GM19452 (cell line): ENCODE measurements around the gene KIF22.

Experiments used
- ATAC-seq: cut with Tn5 transposase; IDR thresholded peaks from one replicate; pipeline ENCODE4 v1.9.1; 2021; ENCODE audit not compliant: unreplicated experiment

KIF22 gene

GRCh38 chr16:29834079-29834478 lies 43.5 kb downstream of the KIF22 start:
- no peak for ATAC-seq

DNA sequence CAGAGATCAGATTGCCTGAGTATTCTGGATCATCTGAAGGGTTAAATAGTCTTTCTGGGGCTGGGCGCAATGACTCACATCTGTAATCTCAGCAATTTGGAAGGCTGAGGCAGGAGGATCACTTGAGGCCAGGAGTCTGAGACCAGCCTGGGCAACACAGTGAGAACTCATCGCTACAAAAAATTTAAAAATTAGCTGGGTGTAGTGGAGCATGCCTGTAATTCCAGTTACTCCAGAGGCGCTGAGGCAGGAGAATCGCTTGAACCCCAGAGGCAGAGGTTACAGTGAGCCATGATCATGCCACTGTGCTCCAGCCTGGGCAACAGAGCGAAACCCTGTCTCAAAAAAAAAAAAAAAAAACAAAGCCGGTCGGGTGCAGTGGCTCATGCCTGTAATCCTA lies 45.4 kb downstream of the KIF22 start:
- no peak for ATAC-seq

- no peak for ATAC-seq
Observed at GRCh38 chr16:29836623-29837022, 46.1 kb downstream of the KIF22 start.

GRCh38 chr16:29837841-29838240 lies 47.3 kb downstream of the KIF22 start:
- no peak for ATAC-seq

DNA sequence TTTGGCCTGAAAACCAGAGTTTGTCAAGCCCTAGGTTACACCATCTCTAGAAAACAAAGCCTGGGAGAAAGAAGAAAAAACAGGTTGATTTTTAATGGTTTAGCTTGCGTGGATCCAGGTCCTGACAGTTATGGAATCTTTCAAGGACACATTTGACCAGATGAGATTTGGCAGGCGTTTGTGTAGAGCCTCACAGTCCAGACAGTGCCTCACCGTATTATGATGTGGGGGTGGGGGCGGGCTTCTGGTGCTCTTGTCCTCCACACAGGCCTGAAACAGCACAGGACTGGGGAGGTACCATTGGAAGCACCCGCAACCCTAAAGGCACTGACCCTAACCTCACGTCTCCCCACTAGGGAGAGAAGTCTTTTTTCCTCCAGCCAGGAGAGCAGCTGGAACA lies 49.3 kb downstream of the KIF22 start:
- ATAC-seq, result no peak

DNA sequence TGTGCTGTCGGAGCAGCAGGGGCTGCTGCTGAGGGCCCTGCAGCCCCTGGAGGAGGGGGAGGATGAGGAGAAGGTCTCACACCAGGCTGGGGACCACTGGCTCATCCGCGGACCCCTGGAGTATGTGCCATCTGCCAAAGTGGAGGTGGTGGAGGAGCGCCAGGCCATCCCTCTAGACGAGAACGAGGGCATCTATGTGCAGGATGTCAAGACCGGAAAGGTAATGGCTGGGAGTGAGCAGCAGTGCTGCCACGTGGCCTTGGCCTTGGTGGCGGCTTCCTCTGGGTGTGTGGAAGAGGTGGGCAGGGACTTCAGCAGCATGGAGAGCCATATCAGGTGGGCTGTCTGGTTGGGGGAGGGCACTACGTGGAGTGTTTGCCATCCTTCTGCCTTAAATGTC lies 49.7 kb downstream of the KIF22 start:
- no peak for ATAC-seq

GRCh38 chr16:29841631-29842030 lies 51.1 kb downstream of the KIF22 start:
- ATAC-seq, result no peak

DNA sequence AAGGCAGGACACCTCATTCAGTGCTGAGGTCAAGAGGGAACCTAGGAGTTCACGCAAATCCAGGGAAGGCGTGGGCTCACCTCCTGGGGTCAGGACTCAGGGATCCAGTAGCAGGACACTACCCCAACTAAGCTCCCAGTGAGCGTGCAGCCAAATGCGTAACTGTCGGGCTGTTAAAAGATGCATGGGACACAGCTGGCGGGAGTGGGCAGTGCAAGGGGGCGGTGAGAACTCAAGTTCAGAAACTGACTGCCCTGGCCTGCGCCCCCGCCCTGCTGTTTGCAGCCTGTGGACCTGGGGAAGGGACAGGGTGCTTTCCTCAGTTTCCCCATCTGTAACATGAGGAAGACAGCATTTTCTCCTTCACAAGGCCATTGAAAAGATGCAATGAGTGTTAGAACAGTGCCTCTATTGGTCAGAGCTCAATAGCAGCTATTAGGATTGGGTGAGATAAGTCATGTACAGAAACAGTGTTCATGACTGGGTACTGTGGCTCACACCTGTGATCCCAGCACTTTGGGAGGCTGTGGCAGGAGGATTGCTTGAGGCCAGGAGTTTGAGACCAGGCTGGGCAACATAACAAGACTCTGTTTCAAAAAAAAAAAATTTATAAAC lies 52.3 kb downstream of the KIF22 start:
- no peak for ATAC-seq

GRCh38 chr16:29843931-29844330 lies 53.4 kb downstream of the KIF22 start:
- ATAC-seq, result no peak

DNA sequence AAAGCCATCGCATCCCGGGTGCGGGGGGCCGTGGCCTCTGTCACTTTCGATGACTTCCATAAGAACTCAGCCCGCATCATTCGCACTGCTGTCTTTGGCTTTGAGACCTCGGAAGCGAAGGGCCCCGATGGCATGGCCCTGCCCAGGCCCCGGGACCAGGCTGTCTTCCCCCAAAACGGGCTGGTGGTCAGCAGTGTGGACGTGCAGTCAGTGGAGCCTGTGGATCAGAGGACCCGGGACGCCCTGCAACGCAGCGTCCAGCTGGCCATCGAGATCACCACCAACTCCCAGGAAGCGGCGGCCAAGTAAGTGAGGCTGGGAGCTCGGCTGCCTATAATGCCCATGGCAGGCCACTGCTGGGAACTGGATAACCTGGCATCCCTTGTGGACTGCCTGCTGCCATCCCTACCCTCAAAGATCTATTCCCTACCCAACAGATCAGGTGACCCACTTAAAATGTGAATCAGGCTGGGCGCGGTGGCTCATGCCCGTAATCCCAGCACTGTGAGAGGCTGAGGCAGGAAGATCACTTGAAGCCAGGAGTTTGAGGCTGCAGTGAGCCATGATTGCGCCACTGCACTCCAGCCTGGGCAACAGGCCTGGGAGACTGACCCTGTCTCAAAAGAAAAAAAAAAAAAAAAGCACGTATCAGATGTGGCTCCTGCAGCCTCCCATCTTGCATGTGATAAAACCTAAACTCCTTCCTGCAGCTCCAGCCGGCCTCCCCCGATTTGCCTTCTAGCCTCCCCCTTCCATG lies 54.2 kb downstream of the KIF22 start:
- ATAC-seq, result no peak

GRCh38 chr16:29845656-29846055 lies 55.1 kb downstream of the KIF22 start:
- ATAC-seq, result no peak

GRCh38 chr16:29848420-29849297 lies 58.1 kb downstream of the KIF22 start:
- no peak for ATAC-seq

- ATAC-seq, result no peak
Observed at GRCh38 chr16:29849505-29849904, 59.0 kb downstream of the KIF22 start.

- no peak for ATAC-seq
Observed at GRCh38 chr16:29850998-29851397, 60.4 kb downstream of the KIF22 start.

GRCh38 chr16:29852654-29853053 lies 62.1 kb downstream of the KIF22 start:
- ATAC-seq, result no peak

DNA sequence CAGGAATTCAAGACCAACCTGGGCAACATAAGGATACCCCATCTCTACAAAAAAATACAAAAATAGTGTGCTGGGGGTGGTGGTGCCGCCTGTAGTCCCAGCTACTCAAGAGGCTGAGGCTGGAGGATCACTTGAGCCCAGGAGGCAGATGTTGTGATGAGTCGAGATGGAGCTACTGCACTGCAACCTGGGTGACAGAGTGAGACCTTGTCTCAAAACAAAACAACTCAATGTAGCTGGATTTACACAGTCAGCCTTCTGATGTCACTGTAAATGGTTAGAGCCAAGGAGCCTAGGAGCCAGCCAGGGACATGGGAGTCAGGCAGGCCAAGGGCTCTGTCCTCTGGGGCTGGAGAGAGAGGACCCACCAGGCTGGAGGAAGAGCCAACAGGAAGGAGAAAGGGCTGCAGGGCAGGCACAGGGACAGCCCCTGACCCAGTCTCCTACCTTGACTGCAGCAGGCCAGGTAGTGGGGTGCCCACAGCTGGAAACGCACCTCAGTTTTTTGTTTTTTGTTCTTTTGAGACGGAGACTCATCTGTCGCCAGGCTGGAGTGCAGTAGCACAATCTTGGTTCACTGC lies 64.1 kb downstream of the KIF22 start:
- no peak for ATAC-seq
